ENCODE measurements around the gene BLOC1S6. TPM values are rescaled to one million over a fixed set of nuclear protein-coding genes. Genes with fewer than 3 reads are reported as not detected.

BLOC1S6 gene
- total and polyA plus RNA-seq, 2 of the 13 experiments (the other 11 are each of a cell fraction or from before 2014, with no cell fraction given): 11.8 to 44.3 TPM

DNA sequence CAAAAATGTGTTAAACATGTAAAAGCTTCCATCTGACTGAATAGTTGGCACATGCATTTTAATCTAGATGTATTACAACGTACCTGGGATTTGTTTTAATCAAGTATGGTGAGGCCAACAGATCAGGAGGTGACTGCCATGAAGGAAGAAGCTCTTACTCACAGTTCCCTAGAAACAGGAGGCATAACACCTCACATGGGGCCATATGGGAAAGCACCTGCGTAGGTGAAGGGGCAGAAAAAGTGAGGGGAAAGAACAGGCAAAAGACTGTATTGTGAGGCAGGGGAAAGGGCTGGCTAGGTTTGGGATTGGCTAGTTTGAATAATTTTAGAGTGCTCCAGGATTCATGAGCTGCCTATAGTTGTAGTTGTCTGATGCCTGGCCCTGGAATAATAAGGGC lies 57.3 kb downstream of the BLOC1S6 start:
- Histone ChIP-seq H3K79me2 (ENCODE audit: insufficient read depth, low read length) (no peaks in the 10 kb centered on the region), H3K9ac (ENCODE audit: insufficient read depth, low read depth, low read length) (no peak overlapping the region), H4K20me1 (ENCODE audit: insufficient read depth, low read length) (no peaks in the 10 kb centered on the region), H3K4me1 (ENCODE audit: insufficient read depth, low read length) (peaks cover 66% of the 10 kb centered on the region), H3K9me3 (ENCODE audit: low read length) (no peaks in the 10 kb centered on the region), H3K27me3 (ENCODE audit: control insufficient read depth in 1 of 2, insufficient read depth in 2 of 2, low read length in 2 of 2) (no peaks in the 10 kb centered on the region), H3K4me3 (replicated peaks in 1 of 3; ENCODE audit: insufficient read depth in 1 of 3, low read depth in 2 of 3, low read length in 3 of 3) (no peak overlapping the region), H3K27ac (ENCODE audit: extremely low read length, insufficient read depth, low read length) (no peak overlapping the region), H3K4me2 (ENCODE audit: low read depth, low read length) (no peak overlapping the region), H3K36me3 (replicated peaks in 1 of 2; ENCODE audit: control insufficient read depth in 1 of 2, insufficient read depth in 2 of 2, low read length in 2 of 2) (no peaks in the 10 kb centered on the region), H2AFZ (ENCODE audit: low read length) (no peak overlapping the region)
- no TSS peak for BruUV-seq (replicated peaks)
- DNase-seq (ENCODE audit: low spot score) (no peak), FAIRE-seq (no peak), ATAC-seq (no peak)
- 90% methylated on average over 2 of the region's 2 CpGs for WGBS (ENCODE audit: low lambda C conversion rate)
- in situ Hi-C loops (cut with HindIII; ENCODE audit: extremely low pct_ligation_motif_present, low pct_unique_long_range_greater_than_20kb) (no loop called here), intact Hi-C loops (cut with micrococcal nuclease; ENCODE audit: unreplicated experiment) (no loop called here)
- TF ChIP-seq MAF1 (CRISPR knock-in tag; IDR thresholded peaks at IDR 0.05; ENCODE audit: borderline replicate concordance) (no peak), MIER2 (CRISPR knock-in tag; IDR thresholded peaks at IDR 0.05) (no peak), ZNF792 (CRISPR knock-in tag; IDR thresholded peaks at IDR 0.05) (no peak), MATR3 (CRISPR knock-in tag; IDR thresholded peaks at IDR 0.05) (no peak)
- TF ChIP-seq, protein P1, sequence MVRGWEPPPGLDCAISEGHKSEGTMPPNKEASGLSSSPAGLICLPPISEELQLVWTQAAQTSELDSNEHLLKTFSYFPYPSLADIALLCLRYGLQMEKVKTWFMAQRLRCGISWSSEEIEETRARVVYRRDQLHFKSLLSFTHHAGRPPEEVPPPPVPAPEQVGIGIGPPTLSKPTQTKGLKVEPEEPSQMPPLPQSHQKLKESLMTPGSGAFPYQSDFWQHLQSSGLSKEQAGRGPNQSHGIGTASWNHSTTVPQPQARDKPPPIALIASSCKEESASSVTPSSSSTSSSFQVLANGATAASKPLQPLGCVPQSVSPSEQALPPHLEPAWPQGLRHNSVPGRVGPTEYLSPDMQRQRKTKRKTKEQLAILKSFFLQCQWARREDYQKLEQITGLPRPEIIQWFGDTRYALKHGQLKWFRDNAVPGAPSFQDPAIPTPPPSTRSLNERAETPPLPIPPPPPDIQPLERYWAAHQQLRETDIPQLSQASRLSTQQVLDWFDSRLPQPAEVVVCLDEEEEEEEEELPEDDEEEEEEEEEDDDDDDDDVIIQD (CRISPR knock-in tag; IDR thresholded peaks at IDR 0.05; ENCODE audit: low read depth): no peak
- ChIA-PET CTCF (ENCODE audit: low intra/inter-chr PET ratio, low total read pairs) (no interaction called here), POLR2A (no interaction called here)

DNA sequence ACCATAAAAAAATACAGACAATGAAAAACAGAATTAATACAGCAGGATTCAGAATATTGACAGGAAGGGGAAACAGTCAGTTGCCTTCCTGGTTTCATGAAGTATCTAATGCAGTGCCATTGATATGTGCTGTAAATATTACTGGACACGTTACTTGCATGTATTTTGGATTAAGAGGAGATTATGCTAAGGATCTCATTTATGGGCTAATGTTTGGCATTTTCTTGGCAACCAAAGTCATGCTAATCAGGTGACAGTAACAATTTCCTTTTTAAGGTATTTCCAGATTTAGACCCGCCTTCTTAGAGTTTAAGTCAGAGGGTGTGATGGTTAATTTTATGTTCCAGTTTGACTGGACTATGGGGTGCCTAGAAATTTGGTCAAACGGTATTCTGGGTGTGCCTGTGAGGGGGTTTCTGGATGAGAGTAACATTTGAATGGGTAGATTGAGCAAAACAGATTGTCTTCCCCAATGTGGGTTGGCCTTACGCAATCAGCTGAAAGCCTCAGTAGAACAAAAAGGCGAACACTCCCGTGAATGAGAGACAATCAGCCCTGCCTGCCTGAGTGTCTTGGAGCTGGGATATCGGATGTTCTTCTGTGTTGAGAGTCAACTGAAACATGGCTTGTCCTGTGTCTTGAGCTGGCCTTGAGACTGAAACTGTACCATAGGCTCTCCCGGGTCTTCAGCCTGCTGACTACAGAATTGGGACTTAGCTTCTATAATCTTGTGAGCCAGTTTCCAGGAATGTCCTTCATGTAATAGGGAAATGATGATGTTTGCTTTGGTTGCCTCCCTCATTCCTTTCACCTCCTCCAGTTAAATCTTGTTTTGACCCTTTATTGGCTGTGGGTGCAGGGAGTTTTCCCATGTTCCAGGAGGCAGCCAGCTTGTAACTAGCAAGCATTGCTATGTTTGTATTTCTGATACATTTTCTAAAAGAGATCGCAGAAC lies 58.1 kb downstream of the BLOC1S6 start:
- no peak overlapping the region for H3K9ac ChIP-seq (ENCODE audit: insufficient read depth, low read depth, low read length)
- CTCF ChIA-PET (ENCODE audit: low intra/inter-chr PET ratio, low total read pairs): no interaction called here
- no peak for ATAC-seq

More for the DNA sequence above, 58.1 kb downstream of the BLOC1S6 start:
- FAIRE-seq: no peak
- Histone ChIP-seq H4K20me1 (ENCODE audit: insufficient read depth, low read length) (no peaks in the 10 kb centered on the region), H3K79me2 (ENCODE audit: insufficient read depth, low read length) (no peaks in the 10 kb centered on the region), H3K36me3 (replicated peaks in 1 of 2; ENCODE audit: control insufficient read depth in 1 of 2, insufficient read depth in 2 of 2, low read length in 2 of 2) (no peaks in the 10 kb centered on the region), H3K4me3 (replicated peaks in 1 of 3; ENCODE audit: insufficient read depth in 1 of 3, low read depth in 2 of 3, low read length in 3 of 3) (no peak overlapping the region), H3K27me3 (ENCODE audit: control insufficient read depth in 1 of 2, insufficient read depth in 2 of 2, low read length in 2 of 2) (no peaks in the 10 kb centered on the region), H3K27ac (ENCODE audit: extremely low read length, insufficient read depth, low read length) (no peak overlapping the region), H3K4me1 (ENCODE audit: insufficient read depth, low read length) (peaks cover 63% of the 10 kb centered on the region), H2AFZ (ENCODE audit: low read length) (no peak overlapping the region), H3K4me2 (ENCODE audit: low read depth, low read length) (no peak overlapping the region), H3K9me3 (ENCODE audit: low read length) (no peaks in the 10 kb centered on the region)
- no TSS peak for BruUV-seq (replicated peaks)
- 88% methylated on average over 8 of the region's 9 CpGs for WGBS (ENCODE audit: low lambda C conversion rate)
- POLR2A ChIA-PET: no interaction called here
- DNase-seq (ENCODE audit: low spot score): no peak
- intact Hi-C loops (cut with micrococcal nuclease; ENCODE audit: unreplicated experiment): no loop called here
- TF ChIP-seq CEBPG (CRISPR knock-in tag; IDR thresholded peaks at IDR 0.05): peak; percentile 60
- TF ChIP-seq CEBPB (IDR thresholded peaks at IDR 0.05; ENCODE audit: borderline replicate concordance, low read depth, low read length): peak; percentile 81
- TF ChIP-seq, protein P2, sequence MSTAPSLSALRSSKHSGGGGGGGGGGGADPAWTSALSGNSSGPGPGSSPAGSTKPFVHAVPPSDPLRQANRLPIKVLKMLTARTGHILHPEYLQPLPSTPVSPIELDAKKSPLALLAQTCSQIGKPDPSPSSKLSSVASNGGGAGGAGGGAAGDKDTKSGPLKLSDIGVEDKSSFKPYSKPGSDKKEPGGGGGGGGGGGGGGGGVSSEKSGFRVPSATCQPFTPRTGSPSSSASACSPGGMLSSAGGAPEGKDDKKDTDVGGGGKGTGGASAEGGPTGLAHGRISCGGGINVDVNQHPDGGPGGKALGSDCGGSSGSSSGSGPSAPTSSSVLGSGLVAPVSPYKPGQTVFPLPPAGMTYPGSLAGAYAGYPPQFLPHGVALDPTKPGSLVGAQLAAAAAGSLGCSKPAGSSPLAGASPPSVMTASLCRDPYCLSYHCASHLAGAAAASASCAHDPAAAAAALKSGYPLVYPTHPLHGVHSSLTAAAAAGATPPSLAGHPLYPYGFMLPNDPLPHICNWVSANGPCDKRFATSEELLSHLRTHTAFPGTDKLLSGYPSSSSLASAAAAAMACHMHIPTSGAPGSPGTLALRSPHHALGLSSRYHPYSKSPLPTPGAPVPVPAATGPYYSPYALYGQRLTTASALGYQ (CRISPR knock-in tag; IDR thresholded peaks at IDR 0.05): no peak
- in situ Hi-C loops (cut with HindIII; ENCODE audit: extremely low pct_ligation_motif_present, low pct_unique_long_range_greater_than_20kb): no loop called here

Measured in HepG2 (cell line).